ENCODE data around the gene FBXL5. TPM values are rescaled to one million over a fixed set of nuclear protein-coding genes. Genes with fewer than 3 reads are reported as not detected.

Gene FBXL5
- total RNA-seq, 4 donors from 2014 or later = 130 to 213 (median 188) TPM

DNA sequence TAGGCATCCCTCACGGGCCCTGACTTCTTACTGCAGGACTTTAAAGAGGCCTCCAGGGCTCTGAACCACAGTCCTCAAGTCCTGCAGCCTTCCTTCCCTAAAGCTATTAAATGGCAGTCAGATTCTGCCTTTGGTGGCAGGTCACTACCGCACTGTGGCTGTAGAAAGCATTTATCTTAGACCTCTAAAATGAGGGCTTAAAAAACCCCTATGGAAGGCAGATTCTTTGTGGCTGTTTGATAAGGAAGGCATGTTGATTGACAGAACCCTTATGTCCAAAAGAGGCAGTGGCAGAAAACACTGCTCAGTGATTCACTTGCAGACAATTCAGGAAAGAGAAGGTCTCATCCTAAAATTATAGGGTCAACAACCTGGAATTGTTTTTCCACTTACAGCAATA lies 79.2 kb downstream of the FBXL5 start:
- ATAC-seq (ENCODE audit: low FRiP score) (no peak), DNase-seq (ENCODE audit: low spot score) (no peak)
- TF ChIP-seq, protein P1, sequence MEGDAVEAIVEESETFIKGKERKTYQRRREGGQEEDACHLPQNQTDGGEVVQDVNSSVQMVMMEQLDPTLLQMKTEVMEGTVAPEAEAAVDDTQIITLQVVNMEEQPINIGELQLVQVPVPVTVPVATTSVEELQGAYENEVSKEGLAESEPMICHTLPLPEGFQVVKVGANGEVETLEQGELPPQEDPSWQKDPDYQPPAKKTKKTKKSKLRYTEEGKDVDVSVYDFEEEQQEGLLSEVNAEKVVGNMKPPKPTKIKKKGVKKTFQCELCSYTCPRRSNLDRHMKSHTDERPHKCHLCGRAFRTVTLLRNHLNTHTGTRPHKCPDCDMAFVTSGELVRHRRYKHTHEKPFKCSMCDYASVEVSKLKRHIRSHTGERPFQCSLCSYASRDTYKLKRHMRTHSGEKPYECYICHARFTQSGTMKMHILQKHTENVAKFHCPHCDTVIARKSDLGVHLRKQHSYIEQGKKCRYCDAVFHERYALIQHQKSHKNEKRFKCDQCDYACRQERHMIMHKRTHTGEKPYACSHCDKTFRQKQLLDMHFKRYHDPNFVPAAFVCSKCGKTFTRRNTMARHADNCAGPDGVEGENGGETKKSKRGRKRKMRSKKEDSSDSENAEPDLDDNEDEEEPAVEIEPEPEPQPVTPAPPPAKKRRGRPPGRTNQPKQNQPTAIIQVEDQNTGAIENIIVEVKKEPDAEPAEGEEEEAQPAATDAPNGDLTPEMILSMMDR (IDR thresholded peaks at IDR 0.05) = no peak

DNA sequence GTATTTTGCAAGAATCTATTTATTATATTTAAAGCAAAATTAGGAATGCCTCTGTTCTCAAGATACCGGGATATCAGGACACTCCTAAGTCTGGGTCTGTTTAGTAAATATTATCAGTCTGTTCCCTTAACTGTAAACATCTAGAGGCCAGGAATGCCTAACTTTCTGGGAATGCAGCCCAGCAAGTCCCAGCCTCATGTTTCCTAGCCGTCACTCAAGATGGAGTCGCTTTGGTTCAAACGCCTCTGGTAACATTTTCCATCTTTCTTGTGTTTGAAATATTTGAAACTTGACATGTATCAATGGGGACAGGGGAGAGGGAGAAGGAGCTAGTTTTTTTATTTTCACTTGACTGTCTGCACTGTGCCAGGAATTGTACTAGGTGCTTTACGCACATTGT lies 85.4 kb downstream of the FBXL5 start:
- TF ChIP-seq, protein P1 (IDR thresholded peaks at IDR 0.05) = no peak
- DNase-seq (ENCODE audit: low spot score) (no peak), ATAC-seq (ENCODE audit: low FRiP score) (no peak)

DNA sequence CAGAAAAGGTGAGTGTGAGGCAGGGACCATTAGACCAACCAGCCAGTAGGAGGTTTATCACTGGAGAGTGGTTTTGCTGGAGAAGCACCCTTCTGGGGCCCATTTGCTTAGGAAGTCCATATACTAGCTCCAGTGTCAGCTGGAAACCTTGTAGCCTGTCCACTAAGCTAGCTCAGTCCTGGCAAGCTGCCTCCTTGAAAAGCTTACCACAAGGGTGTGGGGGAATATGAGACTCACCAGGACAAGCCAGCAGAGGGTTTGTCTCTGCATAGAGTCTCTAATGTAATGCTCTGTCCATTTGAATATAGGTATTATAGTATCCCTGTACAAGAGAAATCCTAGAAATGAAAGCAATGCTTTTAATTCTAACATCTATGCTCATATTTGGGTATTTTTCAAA lies 86.3 kb downstream of the FBXL5 start:
- TF ChIP-seq, protein P1 (IDR thresholded peaks at IDR 0.05) = no peak
- no peak for DNase-seq (ENCODE audit: low spot score)
- no peak for ATAC-seq (ENCODE audit: low FRiP score)

DNA sequence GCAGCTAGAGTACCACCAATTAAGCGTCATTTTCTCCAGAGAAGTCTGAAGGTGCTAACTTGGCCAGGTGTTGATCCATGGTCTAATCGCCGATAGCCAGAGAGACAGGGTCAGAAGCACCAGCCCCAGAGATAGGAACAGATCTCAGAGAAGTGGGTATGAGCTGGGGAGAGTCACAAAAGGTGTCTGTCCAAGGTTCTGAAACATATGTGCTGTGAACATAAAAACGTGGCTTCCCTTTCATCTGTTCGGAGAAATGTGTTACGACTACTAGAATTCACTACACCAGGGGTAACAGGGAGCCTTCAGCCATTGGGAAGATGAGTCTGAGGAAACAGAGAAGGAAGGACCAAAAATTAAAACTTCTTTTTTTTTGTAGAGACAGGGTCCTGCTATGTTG lies 91.3 kb downstream of the FBXL5 start:
- DNase-seq (ENCODE audit: low spot score) (no peak), ATAC-seq (ENCODE audit: low FRiP score) (no peak)
- TF ChIP-seq, protein P1 (IDR thresholded peaks at IDR 0.05) = no peak

DNA sequence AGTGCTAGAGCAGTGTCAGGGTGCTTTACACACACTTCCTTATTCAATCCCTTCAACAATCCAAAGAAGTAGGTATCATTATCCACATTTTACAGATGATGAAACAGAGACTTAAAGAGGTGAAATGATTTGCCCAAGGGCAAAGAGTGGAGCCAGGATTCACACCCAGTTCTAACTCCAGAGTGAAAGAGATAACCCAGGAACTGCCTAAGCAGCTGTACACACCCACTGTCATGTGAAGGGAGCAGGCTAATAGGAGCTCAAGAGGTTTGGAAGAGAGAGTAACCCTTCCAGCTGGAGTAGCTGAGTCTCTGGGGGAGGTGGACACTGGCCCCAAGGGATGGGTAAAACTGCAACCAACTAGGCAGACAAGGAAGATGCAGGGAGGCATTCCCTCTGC lies 92.5 kb downstream of the FBXL5 start:
- TF ChIP-seq, protein P1 (IDR thresholded peaks at IDR 0.05) = no peak
- DNase-seq (ENCODE audit: low spot score) (no peak), ATAC-seq (ENCODE audit: low FRiP score) (no peak)

DNA sequence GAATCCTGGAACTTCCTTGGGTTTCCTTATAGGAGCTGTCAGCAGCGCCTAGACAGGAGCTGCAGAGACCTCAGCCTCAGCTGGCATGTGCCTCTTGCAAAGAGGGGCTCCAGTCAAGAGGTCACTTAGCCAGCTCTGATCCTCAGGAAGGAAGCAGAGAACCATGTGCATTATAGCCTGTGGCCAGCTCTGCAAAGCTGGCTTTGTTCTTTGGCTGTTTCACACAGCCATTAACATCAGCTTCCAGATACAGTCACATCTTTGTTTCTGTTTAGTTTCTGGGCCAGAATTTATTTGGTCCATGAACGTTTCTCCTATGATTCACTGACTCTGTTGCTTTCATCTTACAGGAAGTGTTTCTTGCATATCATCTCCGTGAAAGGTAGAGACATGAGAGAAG lies 93.0 kb downstream of the FBXL5 start:
- TF ChIP-seq, protein P1 (IDR thresholded peaks at IDR 0.05) = no peak
- DNase-seq (ENCODE audit: low spot score) = no peak
- ATAC-seq (ENCODE audit: low FRiP score) = no peak

DNA sequence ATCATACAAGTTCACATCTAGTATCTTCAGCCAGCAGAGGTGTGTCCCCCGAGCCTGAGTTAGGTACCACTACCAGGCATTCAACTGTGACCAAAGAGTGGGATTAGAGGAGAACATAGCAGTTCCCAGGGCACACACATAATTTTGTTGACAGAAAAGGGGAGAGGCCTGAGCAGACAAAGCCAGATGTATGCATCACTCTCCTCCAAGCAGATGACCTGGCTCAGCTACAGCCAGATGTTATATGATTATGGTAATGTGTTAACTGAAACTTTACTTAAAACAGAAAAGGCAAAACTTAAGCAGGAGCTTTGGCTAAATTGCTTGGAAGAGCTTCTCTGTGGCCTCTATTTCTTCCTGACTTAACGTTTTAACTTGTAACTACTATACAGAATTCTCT lies 96.6 kb downstream of the FBXL5 start:
- DNase-seq (ENCODE audit: low spot score) (no peak), ATAC-seq (ENCODE audit: low FRiP score) (no peak)
- TF ChIP-seq, protein P1 (IDR thresholded peaks at IDR 0.05) = no peak
